Muscle of back (tissue), 11 donors: Measurements from ENCODE around the gene POLR2L. TPM values are rescaled to one million over a fixed set of nuclear protein-coding genes. Genes with fewer than 3 reads are reported as not detected.

Source experiments
- DNase-seq, 3 donors: peaks; one replicate each; pipeline versions ENCODE4 v3.0.0 to v3.0.0-alpha.2; 2013
- polyA plus RNA-seq, 10 donors: library from polyadenylated mRNA; unstranded; fragments of 120-200 nt; gene quantifications; one replicate each; pipeline ENCODE4 v1.2.1, GENCODE V29; 2013; ENCODE audit not compliant: insufficient read length in 10 of 10

POLR2L gene
- polyA plus RNA-seq, 10 donors: 69.6 to 159 (median 104) TPM

- no peak for DNase-seq
Measured at GRCh38 chr11:796565-797295, 45.6 kb downstream of the POLR2L start.

GRCh38 chr11:795634-796564 lies 46.4 kb downstream of the POLR2L start:
- DNase-seq: peak; percentile 69 to 87 (median 77)

- no peak for DNase-seq
Measured at GRCh38 chr11:794766-795633, 47.3 kb downstream of the POLR2L start.

GRCh38 chr11:794013-794765 lies 48.1 kb downstream of the POLR2L start:
- no peak for DNase-seq

- DNase-seq: no peak
Measured at GRCh38 chr11:793556-793955, 48.8 kb downstream of the POLR2L start.

GRCh38 chr11:792873-793272 lies 49.5 kb downstream of the POLR2L start:
- DNase-seq: no peak

- no peak for DNase-seq
Measured at GRCh38 chr11:792535-792821, 49.9 kb downstream of the POLR2L start.

GRCh38 chr11:791658-792534 lies 50.4 kb downstream of the POLR2L start:
- no peak for DNase-seq

GRCh38 chr11:790721-791564 lies 51.4 kb downstream of the POLR2L start:
- no peak for DNase-seq

GRCh38 chr11:789943-790342 lies 52.4 kb downstream of the POLR2L start, which contains the start of gene CEND1:
Gene CEND1, minus strand, starts transcription at chr11:790090. Its CDS starts 1,514 bp downstream, at chr11:788576.
- DNase-seq: no peak

Other genes starting within 250 kb of the POLR2L start
- gene IRF7, start 226.6 kb downstream of the POLR2L start, polyA plus RNA-seq: 10 to 100 TPM in 4 of 10 donors, 1 to 10 TPM in 6; 6.3 to 13.1 (median 9.6) TPM
- gene CDHR5, start 217.6 kb downstream of the POLR2L start, polyA plus RNA-seq: 1 to 10 TPM in 7 of 10 donors, under 1 TPM in 3; 0.60 to 2.1 (median 1.2) TPM
- gene SCT, start 215.3 kb downstream of the POLR2L start, polyA plus RNA-seq: 100 to 1,000 TPM in 1 of 10 donors, 10 to 100 TPM in 9; 31.7 to 107 (median 61.3) TPM
- under 1 TPM; 0.23 to 0.90 (median 0.73) TPM for gene DRD4, start 205.3 kb downstream of the POLR2L start, polyA plus RNA-seq
- 10 to 100 TPM; 22.1 to 40.7 (median 29.2) TPM for gene DEAF1, start 147.3 kb downstream of the POLR2L start, polyA plus RNA-seq
- gene TMEM80, start 146.7 kb downstream of the POLR2L start, polyA plus RNA-seq: 10 to 100 TPM; 10.6 to 27.9 (median 16.7) TPM
- 1 to 10 TPM; 1.5 to 9.0 (median 2.8) TPM for gene EPS8L2, start 136.3 kb downstream of the POLR2L start, polyA plus RNA-seq
- gene TALDO1, start 95.1 kb downstream of the POLR2L start, polyA plus RNA-seq: 10 to 100 TPM; 55.0 to 92.1 (median 66.3) TPM
- 10 to 100 TPM; 30.5 to 49.5 (median 39.2) TPM for gene GATD1, start 65.0 kb downstream of the POLR2L start, polyA plus RNA-seq
- gene CEND1, start 52.4 kb downstream of the POLR2L start, polyA plus RNA-seq: 1 to 10 TPM in 1 of 10 donors, under 1 TPM in 9; 0.35 to 1.0 (median 0.60) TPM
- 10 to 100 TPM in 6 of 10 donors, 1 to 10 TPM in 4; 9.0 to 16.8 (median 10.2) TPM for gene SLC25A22, start 44.2 kb downstream of the POLR2L start, polyA plus RNA-seq
- gene PIDD1, start 37.3 kb downstream of the POLR2L start, polyA plus RNA-seq: 10 to 100 TPM in 1 of 10 donors, 1 to 10 TPM in 9; 4.4 to 10.5 (median 6.3) TPM
- 1,000 to 10,000 TPM; 1,394 to 1,882 (median 1,587) TPM for gene RPLP2, start 32.6 kb downstream of the POLR2L start, polyA plus RNA-seq
- 10 to 100 TPM; 18.4 to 32.9 (median 27.9) TPM for gene PNPLA2, start 23.6 kb downstream of the POLR2L start, polyA plus RNA-seq
- 10 to 100 TPM in 6 of 10 donors, 1 to 10 TPM in 4; 8.2 to 16.0 (median 10.9) TPM for gene CRACR2B, start 14.6 kb downstream of the POLR2L start, polyA plus RNA-seq
- 100 to 1,000 TPM; 113 to 161 (median 135) TPM for gene CD151, start 9.6 kb downstream of the POLR2L start, polyA plus RNA-seq
- gene TSPAN4, start 323 bp upstream of the POLR2L start, polyA plus RNA-seq: 10 to 100 TPM; 41.1 to 72.2 (median 49.6) TPM
- gene CHID1, start 68.3 kb upstream of the POLR2L start, polyA plus RNA-seq: 10 to 100 TPM; 53.2 to 82.8 (median 64.0) TPM
- gene AP2A2, start 83.3 kb upstream of the POLR2L start, polyA plus RNA-seq: 10 to 100 TPM; 40.5 to 62.5 (median 49.2) TPM
- under 1 TPM; 0.08 to 0.46 (median 0.34) TPM for gene MUC6, start 194.2 kb upstream of the POLR2L start, polyA plus RNA-seq
- under 1 TPM in 7 of 10 donors, not detected in 3; 0.01 to 0.09 (median 0.03) TPM for gene MUC2, start 232.3 kb upstream of the POLR2L start, polyA plus RNA-seq